ENCODE data around the gene NARF. TPM values are rescaled to one million over a fixed set of nuclear protein-coding genes. Genes with fewer than 3 reads are reported as not detected.

NARF gene
- total RNA-seq, 1 donor from 2014 or later = 184 TPM

DNA sequence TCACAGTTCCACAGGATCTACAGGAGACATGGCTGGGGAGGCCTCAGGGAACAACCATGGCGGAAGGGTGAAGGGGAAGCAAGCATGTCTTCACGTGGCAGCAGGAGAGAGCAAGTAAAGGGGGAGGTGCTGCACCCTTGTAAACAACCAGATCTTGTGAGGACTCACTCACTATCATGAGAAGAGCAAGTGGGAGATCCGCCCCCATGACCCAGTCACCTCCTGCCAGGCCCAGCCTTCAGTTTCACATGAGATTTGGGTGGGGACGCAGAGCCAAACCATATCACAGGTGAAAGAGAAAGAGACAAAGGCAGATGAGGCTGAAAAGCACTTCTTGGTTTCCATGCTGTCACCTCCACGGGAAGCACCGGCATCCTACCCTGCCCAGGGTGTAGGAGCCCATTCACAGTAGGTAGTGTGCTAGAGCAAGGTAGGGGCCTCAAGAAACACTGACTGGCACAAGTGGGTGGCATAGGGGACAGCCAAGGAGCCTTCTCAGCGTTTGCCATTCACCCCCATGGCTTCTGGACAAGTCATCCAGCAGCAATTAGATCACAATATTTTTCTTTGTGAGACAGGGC is 6.6 kb downstream of the NARF start:
- intact Hi-C loops (cut with micrococcal nuclease) = no loop called here

DNA sequence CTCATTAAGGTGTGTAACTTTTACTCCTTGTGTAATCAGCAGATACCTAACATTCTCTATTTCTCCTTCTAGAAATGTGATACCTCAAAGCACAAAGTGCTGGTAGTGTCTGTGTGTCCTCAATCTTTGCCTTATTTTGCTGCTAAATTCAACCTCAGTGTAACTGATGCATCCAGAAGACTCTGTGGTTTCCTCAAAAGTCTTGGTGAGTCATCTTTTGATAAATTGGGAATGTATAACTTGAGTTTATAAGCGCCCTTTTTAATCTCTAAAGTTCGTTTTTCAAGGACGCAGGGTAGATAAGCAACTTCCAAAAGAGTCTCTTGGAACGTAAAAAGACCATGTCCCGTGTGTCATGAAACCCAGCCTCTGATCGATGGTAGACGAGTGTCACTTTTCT is 10.2 kb downstream of the NARF start:
- intact Hi-C loops (cut with micrococcal nuclease) = no loop called here

DNA sequence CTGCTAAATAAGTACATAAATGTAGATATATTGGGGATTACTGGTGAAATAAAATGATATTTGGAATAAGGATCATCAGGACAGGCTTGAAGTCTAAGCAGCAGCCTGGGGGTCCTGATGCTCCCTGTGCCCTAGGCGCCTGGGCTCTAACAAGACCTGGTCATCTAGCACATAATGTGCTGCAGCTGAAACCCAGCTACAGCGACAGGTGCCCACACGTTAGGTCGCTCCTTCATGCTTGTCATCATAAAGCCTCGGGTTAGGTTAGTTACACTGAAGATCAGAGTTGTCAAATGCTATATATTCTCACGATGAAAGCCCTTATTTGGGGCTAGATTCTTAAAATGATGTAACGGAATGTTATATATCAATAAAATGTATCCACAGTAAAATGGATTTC is 11.5 kb downstream of the NARF start:
- intact Hi-C loops (cut with micrococcal nuclease) = no loop called here

DNA sequence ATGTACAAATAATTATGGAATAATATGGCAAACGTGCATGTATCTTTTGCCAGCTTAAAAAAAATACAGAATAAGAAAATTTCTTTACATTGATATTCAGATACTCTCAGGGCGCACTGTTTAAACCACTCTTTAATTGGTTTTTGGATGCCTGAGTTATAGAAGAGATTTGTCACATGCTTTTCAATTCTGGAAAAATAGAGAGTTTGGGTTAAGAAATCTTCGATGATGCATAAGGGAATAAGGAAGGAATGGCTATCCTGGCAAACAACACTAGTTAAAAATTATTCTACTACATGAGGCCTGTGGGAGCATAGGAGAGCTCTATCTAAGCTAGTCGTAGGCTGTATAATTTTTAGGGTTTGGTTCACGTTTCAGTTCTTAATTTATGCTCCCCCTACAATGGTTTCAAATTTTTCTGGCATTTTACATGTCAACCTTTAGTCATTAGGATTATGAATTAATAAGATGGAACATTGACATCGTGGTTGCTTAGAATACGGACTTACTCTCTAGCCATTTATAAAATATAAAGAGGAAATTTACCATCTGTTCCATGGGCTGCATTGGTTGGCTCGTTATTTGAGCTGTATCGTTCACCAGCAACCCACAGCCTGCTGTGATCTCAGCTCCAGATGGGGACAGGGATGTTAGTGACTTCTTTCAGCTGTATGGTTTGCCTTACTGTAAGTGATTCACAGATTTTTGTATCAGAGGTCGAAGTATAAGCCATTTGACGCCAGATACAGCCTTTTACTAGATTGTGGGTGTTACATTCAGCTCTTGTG is 15.9 kb downstream of the NARF start:
- intact Hi-C loops (cut with micrococcal nuclease) = no loop called here

DNA sequence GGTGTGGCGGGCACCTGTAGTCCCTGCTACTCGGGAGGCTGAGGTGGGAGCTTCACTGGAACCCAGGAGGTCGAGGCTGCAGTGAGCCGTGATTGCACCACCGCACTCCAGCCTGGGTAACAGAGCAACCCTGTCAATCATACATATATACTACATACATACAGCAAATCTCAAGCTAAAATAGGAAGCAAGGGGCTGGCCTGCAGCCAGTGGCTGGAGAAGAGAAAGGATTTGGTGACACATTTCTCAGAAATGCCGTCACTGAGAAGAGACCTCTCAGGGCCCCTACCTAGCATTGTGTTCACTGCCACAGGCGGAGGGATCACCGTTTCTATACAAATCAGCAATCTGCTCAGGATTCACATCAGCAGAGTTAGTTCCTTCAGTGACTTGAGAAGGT is 16.9 kb downstream of the NARF start:
- intact Hi-C loops (cut with micrococcal nuclease) = no loop called here

DNA sequence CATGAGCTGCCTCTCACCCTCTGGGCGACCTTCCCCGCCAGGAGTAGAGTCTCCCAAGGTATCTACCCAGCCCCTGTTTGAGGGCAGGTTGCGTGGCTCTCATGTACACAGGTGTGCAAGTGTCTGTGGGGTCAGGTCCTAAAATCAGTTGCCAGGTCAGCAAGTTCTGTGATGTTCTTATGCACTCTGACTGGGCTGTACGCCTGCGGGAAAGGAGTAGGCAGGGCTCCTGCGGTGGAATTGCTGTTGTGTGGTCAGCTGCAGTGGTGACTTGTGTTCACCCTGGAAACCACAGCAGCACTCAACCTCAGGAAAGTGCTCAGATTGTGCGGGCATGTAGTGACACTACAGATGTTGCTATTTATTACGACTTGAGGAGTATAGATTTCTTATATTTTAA is 19.4 kb downstream of the NARF start:
- intact Hi-C loops (cut with micrococcal nuclease) = no loop called here

DNA sequence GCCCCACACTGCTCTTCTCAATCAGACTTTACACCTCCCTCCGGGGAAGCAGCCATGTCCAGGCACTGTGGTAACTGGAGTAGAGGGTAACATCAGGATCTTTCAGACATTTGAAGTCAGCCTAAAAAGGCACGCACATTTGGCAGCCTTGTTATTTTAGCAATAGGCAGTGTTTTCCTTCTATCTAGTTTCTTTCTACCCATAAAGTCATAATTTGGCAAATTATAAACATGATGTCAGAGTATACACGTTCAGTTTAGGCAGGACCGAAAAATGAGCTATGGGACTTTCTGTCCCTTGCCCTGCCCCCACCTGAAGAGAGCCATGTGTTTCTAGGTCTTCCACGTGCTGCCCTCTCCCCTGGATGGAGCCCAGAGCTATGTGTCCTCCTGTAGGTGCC is 21.1 kb downstream of the NARF start:
- intact Hi-C loops (cut with micrococcal nuclease) = no loop called here

DNA sequence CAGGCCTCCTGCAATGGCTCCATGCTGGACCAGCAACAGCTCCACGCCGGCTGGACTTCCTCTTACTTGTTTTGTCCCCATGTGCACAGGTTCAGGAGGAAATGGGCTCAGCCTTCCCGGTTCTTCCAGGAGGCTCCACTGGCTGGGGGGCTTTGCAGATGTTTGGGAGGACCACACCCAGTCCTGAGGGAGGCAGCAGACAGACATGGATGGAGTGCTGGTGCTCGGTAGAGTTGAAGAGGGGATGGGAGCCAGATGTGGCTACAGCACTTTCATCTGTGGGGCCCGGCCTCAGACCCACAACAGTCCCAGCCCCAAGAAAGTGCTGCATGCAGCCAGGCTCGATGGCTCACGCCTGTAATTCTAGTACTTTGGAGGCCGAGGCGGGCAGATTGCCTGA is 21.8 kb downstream of the NARF start:
- intact Hi-C loops (cut with micrococcal nuclease) = no loop called here

DNA sequence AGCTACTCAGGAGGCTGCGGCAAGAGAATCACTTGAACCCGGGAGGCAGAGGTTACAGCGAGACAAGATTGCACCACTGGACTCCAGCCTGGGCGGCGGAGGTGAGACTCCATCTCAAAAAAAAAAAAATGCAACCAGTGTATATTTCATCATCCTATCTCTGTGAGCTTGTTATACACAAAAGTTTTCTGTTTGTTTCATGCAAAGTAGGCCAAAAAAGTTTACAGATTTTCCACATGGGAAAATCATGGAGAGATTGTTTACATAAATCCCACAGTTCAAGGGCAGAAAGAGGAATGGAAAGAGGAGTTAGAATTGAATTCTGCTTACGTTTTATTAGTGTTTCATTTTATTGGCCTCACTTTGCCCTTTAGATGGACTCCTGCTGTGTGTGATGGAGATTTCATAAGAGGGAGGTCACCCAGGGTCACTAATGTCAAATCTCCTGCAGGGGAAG is 24.7 kb downstream of the NARF start:
- intact Hi-C loops (cut with micrococcal nuclease) = no loop called here

DNA sequence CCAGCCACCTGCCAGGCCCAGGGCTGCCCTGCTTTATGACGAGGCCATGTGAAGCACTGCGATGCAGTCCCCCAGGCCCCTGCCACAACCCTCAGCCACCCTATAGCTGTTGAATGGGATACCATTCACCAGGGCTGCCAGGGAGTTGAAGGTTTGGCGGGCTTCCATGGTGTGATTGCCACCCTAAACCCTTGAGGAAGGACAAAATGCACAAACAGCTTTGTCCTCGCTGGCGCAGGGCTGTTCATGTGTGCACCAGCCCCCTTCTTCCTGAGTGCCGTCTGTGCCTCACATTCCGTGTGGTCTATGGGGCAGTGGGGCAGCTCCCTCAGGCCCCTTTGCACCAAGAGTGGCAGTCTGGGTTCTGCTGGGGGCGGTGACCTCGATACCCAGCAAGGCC is 25.3 kb downstream of the NARF start:
- intact Hi-C loops (cut with micrococcal nuclease) = no loop called here

DNA sequence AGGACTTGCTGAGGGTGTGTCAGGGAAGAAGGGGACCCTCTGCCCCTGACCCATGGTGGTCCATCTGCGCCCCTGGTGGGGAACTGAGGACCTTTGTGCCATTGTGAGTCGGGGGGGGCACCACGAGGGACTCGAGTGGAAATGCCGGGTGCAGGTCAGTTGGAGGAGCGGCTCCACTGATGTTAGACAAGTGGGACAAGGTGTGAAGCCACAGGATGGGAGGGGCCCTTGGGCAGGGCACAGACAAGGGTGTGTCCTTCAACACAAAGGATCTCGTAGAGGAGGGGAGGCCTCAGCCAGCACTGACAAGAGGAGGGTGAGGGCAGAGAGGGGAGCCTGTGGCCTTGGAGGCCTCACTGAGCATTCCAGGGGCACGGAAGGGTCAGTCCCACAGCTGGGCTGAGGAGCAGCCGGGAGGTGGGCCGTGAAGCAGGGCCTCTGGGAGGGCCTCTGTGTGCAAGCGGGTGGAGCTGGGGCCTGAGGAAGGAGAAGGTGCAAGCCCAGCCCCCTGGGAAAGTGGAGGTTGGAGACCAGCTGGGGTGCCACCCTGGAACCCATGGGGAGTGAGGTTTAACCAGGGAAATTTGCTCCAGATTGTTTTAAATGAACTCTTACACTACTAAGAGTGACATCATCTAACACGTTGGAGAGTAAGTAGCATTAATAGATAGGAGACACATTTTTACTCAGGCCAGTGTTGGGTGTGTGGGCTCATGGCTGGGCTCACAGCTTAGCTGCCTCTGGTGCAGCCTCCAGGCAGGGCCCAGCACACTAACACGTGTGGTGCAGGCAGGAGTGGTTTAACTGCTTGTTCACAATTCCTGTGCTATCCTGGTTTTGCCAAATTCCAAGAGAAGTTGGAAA is 27.9 kb downstream of the NARF start:
- intact Hi-C loops (cut with micrococcal nuclease) = no loop called here

DNA sequence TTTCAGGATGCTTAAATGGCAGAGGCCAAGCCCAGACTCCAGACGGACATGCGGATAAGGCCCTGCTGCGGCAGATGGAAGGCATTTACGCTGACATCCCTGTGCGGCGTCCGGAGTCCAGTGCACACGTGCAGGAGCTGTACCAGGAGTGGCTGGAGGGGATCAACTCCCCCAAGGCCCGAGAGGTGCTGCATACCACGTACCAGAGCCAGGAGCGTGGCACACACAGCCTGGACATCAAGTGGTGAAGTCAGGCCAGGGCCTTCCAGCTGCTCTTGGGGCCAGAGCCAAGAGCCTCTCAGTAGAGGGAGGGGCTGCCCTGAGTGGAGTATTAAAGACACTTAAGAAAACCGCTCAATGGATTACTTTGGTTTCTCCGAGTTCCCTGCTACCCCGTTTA is 29.4 kb downstream of the NARF start:
- intact Hi-C loops (cut with micrococcal nuclease) = no loop called here

DNA sequence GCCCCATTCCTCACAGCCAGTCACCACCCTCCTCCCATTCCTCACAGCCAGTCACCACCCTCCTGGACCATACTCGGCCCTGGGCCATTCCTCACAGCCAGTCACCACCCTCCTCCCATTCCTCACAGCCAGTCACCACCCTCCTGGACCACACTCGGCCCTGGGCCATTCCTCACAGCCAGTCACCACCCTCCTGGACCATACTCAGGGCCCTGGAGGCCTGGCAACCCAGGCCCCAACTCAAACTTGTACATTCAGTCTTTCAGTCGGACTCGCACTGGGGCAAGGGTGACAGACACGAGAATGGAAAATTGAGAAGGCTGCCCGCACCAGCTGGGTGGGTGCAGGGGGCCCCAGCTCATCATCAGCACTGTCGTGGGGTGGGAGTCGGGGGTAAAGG is 30.6 kb downstream of the NARF start:
- intact Hi-C loops (cut with micrococcal nuclease) = no loop called here

DNA sequence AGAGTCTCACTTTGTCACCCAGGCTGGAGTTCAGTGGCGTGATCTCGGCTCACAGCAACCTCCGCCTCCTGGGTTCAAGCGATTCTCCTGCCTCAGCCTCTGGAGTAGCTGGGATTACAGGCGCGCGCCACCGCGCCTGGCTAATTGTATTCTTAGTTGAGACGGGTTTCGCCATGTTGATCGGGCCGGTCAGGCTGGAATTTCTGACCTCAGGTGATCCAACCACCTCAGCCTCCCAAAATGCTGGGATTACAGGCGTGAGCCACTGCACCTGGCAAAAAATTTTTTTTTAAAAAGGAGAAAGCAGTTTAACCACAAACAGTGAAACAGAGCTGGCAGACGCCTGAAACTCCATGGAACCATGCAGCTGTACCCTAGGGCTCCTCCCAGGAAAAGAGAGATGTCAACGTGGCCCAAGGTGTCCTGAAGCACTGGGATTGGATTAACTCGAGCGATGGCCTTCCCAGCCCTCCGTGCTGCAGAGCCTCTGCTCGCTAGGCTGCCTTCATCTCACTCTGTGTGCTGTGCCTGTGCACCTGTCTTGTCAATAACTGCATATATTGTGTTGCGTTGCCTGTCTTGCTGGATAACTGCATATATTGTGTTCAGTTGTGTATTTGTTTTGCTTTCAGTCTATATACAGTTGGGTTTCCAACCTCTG is 31.4 kb downstream of the NARF start:
- intact Hi-C loops (cut with micrococcal nuclease) = no loop called here

DNA sequence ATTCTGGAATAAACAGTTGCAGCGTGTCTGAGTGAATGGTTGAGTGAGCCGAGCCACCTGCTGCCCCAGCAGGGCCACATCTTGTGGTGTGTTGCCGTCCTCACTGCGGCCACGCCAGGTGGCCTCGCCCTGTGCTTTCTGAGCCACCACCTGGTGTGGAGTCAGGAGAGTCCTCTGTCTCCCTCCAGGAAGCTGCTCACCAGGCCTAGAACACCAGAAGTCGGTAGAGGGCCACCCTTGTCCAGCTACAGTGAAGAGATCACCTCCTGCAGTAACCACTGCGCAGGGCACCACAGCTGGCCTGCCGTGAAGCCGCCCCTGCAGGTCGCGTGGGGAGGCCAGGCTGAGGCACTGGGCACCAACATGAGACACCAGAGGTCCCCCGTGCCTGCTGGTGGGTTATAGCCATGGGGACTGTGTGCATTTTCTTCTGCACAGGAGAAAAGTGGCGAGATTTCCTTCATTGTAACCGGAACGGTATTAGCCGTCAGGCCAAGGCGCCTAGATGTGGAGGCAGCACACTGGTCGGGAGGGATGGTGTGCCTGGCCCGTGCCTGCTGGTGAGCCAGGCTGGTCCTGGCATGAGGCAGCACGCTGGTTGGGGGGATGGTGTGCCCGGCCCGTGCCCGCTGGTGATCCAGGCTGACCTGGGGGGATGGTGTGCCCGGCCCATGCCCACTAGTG is 32.1 kb downstream of the NARF start:
- intact Hi-C loops (cut with micrococcal nuclease) = no loop called here

DNA sequence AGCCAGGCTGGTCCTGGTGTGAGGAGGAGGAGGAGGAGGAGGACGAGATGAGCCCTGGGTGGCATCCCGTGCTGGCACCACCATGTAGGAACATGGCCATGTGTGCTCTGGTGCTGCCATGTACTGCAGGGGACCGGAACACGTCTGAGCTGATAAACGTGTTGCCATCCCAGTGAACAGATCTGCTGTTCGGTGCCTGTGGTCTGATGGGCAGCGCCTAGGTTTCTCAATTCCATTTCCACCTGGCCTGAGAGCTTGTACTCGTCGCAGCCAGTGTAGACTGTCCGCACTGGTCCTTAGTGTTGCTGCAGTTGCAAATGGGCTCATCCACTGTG is 32.6 kb downstream of the NARF start:
- intact Hi-C loops (cut with micrococcal nuclease) = no loop called here

DNA sequence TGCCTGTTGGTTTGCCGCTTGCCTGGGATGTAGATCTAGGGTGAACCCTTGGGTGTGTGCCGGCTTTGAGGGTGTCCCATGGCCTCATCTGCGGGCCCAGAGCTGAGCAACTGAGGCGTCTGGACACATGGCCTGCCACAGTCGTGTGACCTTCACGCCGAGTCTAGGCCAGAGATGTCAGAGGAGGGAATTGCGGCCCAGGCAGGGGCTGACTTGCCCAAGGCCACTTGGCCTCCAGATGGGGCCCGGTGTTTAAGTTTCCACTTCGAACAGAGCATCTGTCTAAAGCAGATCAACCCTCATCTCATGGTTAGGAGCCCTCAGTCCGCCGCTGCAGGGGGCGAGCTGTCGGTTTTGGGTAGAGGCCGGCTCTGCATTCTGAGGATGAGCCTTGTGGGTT is 33.0 kb downstream of the NARF start:
- intact Hi-C loops (cut with micrococcal nuclease) = no loop called here

DNA sequence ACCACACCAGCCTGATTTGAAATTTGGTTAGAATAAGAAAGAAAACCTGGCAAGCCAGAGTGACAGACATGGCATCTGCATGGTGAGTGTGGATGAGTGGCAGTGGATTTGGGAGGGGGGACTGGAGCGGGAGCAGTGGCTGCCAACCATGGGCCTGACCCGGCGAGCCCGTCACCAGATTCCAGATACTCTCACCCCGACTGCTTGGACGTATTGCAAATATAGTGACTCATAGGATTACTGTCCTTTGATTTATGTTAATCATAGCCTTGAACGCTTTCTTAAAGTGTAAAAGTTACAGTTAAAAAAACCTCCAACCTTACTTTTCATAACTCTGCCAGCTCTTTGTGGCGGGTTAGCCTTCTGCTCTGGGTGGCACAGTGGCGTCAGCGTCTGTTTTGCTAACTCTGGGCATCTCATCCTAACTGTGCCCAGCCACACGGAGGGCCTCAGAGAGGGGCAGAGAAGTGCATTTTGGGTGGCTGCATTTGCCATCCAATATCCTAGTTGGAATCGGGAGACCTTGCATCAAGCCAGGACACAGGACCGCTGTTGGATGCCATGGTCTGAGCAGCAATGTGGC is 34.2 kb downstream of the NARF start:
- intact Hi-C loops (cut with micrococcal nuclease) = no loop called here

DNA sequence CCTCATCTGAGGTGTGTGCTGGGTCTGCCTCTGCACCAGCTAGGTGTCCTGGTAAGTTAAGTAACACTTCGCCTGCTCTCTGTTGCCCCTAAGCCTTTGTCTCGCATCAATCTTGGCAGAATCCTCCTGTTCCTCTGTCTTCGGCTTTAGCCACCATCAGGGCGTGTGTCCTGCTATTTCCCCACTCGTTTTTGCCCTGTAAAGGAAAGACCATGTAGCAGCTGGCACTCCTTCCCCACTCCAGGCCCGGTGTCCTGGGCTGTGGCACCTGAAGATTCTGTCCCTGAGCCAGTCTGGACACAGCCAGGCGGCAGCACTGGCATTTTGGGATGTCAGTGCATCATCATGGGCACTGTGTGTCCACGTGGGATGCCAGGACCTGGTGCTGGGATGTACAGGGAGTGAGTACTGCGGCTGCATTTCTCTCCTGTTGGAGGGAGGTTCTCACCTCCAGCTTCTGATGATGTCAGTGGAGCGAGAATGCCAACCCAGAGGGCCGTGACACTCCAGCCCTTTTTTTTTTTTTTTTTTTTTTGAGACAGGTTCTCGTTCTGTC is 34.8 kb downstream of the NARF start:
- intact Hi-C loops (cut with micrococcal nuclease) = no loop called here

DNA sequence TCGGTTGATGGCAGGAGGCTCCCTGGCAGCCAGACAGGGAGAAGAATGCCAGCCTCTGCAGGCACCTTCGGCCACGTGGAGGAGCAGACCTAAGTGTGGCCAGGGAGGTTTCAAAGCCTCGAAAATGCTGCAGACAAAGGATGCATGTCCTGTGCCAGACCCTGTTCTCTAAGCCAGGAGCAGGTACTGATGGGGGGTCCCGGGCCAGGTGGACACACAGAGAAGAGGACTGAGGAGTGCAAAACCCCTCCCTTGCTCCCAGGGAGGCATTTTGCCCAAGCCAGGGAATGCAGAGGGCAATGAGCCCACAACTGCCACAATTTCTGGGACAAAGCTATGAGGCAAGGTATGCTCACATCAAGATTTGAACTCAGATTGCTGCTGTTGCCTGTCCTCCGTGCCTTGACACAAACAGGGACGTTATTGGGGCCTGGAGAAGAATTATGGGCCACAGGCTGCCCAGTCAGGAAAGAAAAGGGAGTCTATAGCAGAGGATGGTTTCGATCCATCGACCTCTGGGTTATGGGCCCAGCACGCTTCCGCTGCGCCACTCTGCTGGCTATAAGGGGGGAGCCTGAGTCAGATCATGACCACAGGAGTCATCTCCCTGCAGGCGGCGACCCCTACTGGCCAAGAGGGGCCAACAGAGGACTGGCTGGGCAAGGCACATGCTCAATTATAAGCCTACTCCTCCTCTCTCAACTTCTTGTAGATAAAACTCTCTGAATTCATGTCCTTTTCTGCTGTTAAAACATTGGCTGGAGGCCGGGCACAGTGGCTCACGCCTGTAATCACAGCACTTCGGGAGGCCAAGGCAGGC is 35.9 kb downstream of the NARF start:
- intact Hi-C loops (cut with micrococcal nuclease) = loop anchor here (1.0 kb wide), 4 partner anchors 36 to 142 kb away; partner anchors contain the start of gene NARF

Data from T-helper 1 cell treated with Interleukin-12 subunit alpha and Interleukin-12 subunit beta and Interleukin-4 antibody, amounts not matched to agents 30 ng/mL and 1 ng/mL, for 36 hours (primary cell).